ENCODE data around the gene SEMA3A. TPM values are rescaled to one million over a fixed set of nuclear protein-coding genes. Genes with fewer than 3 reads are reported as not detected.
A peak's percentile ranks its signal among the peaks of the same experiment; 100 is the strongest.

Gene SEMA3A
- total RNA-seq, 1 experiment from 2014 or later, result 43.3 TPM

GRCh38 chr7:84226759-84227158 lies 32.2 kb upstream of the SEMA3A start:
- no peak overlapping the region for H3K27ac ChIP-seq (ENCODE audit: low read length)
- in situ Hi-C loops (cut with HindIII; ENCODE audit: low pct_unique_long_range_greater_than_20kb, low sequenced_read_pairs) (no loop called here), intact Hi-C loops (cut with micrococcal nuclease; ENCODE audit: unreplicated experiment) (no loop called here)
- ChIA-PET POLR2A (no interaction called here), CTCF (no interaction called here)
- H3K4me3 ChIP-seq (ENCODE audit: low read depth in 2 of 2, low read length in 2 of 2), result no peak overlapping the region
- H3K4me1 ChIP-seq (ENCODE audit: control insufficient read depth, insufficient read depth, low read length), result no peaks in the 10 kb centered on the region
- DNase-seq (ENCODE audit: low read depth, low spot score) (no peak), ATAC-seq (no peak)
- H3K9me3 ChIP-seq (ENCODE audit: control insufficient read depth, insufficient read depth, low read depth, low read length), result no peaks in the 10 kb centered on the region
- H3K27me3 ChIP-seq (ENCODE audit: control insufficient read depth, insufficient read depth, low read length), result no peaks in the 10 kb centered on the region
- no peak for TF ChIP-seq POLR2AphosphoS5 (IDR thresholded peaks at IDR 0.05; ENCODE audit: low read depth, low read length)
- no peaks in the 10 kb centered on the region for H3K36me3 ChIP-seq (ENCODE audit: control insufficient read depth, insufficient read depth, low read length)
- no TSS peak for BruUV-seq (replicated peaks)

GRCh38 chr7:84224505-84224904 lies 29.9 kb upstream of the SEMA3A start:
- POLR2A ChIA-PET, result no interaction called here
- peaks cover 5% of the 10 kb centered on the region; the same call in 1 of the 2 replicates for H3K9me3 ChIP-seq (ENCODE audit: control insufficient read depth, insufficient read depth, low read depth, low read length)
- TF ChIP-seq SIN3A (IDR thresholded peaks at IDR 0.05; ENCODE audit: borderline replicate concordance, insufficient read depth, low read depth, low read length) (no peak), CTCF (IDR thresholded peaks at IDR 0.05) (no peak), POLR2AphosphoS5 (IDR thresholded peaks at IDR 0.05; ENCODE audit: low read depth, low read length) (no peak), TCF7L2 (IDR thresholded peaks at IDR 0.05; ENCODE audit: low read depth, low read length) (no peak), REST (IDR thresholded peaks at IDR 0.05; ENCODE audit: insufficient read depth in 1 of 2, low read depth in 2 of 2, low read length in 1 of 2) (no peak)
- CTCF ChIA-PET, result no interaction called here
- no peak overlapping the region for H3K4me3 ChIP-seq (ENCODE audit: low read depth in 2 of 2, low read length in 2 of 2)
- H3K4me1 ChIP-seq (ENCODE audit: control insufficient read depth, insufficient read depth, low read length), result no peaks in the 10 kb centered on the region; the same call in 1 of the 2 replicates
- intact Hi-C loops (cut with micrococcal nuclease; ENCODE audit: unreplicated experiment), result no loop called here
- in situ Hi-C loops (cut with HindIII; ENCODE audit: low pct_unique_long_range_greater_than_20kb, low sequenced_read_pairs), result no loop called here
- H3K27me3 ChIP-seq (ENCODE audit: control insufficient read depth, insufficient read depth, low read length), result no peaks in the 10 kb centered on the region
- H3K27ac ChIP-seq (ENCODE audit: low read length), result no peak overlapping the region
- ATAC-seq (no peak), DNase-seq (ENCODE audit: low read depth, low spot score) (no peak)
- no peaks in the 10 kb centered on the region for H3K36me3 ChIP-seq (ENCODE audit: control insufficient read depth, insufficient read depth, low read length)
- no TSS peak for BruUV-seq (replicated peaks)

GRCh38 chr7:84219310-84219709 lies 24.7 kb upstream of the SEMA3A start:
- ChIA-PET CTCF (interaction anchor here (0.7 kb wide), 1 partner anchor 283 kb away, joined by 3 read pairs; no protein-coding TSS in a partner anchor), POLR2A (no interaction called here)
- no peak for DNase-seq (ENCODE audit: low read depth, low spot score)
- intact Hi-C loops (cut with micrococcal nuclease; ENCODE audit: unreplicated experiment) (no loop called here), in situ Hi-C loops (cut with HindIII; ENCODE audit: low pct_unique_long_range_greater_than_20kb, low sequenced_read_pairs) (no loop called here)
- ATAC-seq, result peak; percentile 58; the same call in 1 of the 2 replicates
- H3K9me3 ChIP-seq (ENCODE audit: control insufficient read depth, insufficient read depth, low read depth, low read length), result peaks cover 5% of the 10 kb centered on the region; the same call in 1 of the 2 replicates
- H3K4me3 ChIP-seq (ENCODE audit: low read depth in 2 of 2, low read length in 2 of 2), result no peak overlapping the region
- TF ChIP-seq CTCF (IDR thresholded peaks at IDR 0.05), result no peak
- TF ChIP-seq REST (IDR thresholded peaks at IDR 0.05; ENCODE audit: insufficient read depth in 1 of 2, low read depth in 2 of 2, low read length in 1 of 2), result no peak
- TF ChIP-seq POLR2AphosphoS5 (IDR thresholded peaks at IDR 0.05; ENCODE audit: low read depth, low read length), result no peak
- no peak for TF ChIP-seq TCF7L2 (IDR thresholded peaks at IDR 0.05; ENCODE audit: low read depth, low read length)
- TF ChIP-seq SIN3A (IDR thresholded peaks at IDR 0.05; ENCODE audit: borderline replicate concordance, insufficient read depth, low read depth, low read length), result no peak
- H3K4me1 ChIP-seq (ENCODE audit: control insufficient read depth, insufficient read depth, low read length), result no peaks in the 10 kb centered on the region; the same call in 1 of the 2 replicates
- no TSS peak for BruUV-seq (replicated peaks)
- no peaks in the 10 kb centered on the region for H3K36me3 ChIP-seq (ENCODE audit: control insufficient read depth, insufficient read depth, low read length)
- no peaks in the 10 kb centered on the region for H3K27me3 ChIP-seq (ENCODE audit: control insufficient read depth, insufficient read depth, low read length)
- no peak overlapping the region for H3K27ac ChIP-seq (ENCODE audit: low read length)

Data from Panc1 (cell line).